ENCODE data around the gene GIT2. TPM values are rescaled to one million over a fixed set of nuclear protein-coding genes. Genes with fewer than 3 reads are reported as not detected.
"Not testable (repeated sequence)": the region's sequence is repeated elsewhere in the genome, so short reads cannot be mapped to it uniquely, and the experiment has no call there.

Gene GIT2
- total RNA-seq, 1 donor: 43.4 TPM

GRCh38 chr12:109932878-109933503 lies 63.2 kb downstream of the GIT2 start:
- TF ChIP-seq, protein P1, sequence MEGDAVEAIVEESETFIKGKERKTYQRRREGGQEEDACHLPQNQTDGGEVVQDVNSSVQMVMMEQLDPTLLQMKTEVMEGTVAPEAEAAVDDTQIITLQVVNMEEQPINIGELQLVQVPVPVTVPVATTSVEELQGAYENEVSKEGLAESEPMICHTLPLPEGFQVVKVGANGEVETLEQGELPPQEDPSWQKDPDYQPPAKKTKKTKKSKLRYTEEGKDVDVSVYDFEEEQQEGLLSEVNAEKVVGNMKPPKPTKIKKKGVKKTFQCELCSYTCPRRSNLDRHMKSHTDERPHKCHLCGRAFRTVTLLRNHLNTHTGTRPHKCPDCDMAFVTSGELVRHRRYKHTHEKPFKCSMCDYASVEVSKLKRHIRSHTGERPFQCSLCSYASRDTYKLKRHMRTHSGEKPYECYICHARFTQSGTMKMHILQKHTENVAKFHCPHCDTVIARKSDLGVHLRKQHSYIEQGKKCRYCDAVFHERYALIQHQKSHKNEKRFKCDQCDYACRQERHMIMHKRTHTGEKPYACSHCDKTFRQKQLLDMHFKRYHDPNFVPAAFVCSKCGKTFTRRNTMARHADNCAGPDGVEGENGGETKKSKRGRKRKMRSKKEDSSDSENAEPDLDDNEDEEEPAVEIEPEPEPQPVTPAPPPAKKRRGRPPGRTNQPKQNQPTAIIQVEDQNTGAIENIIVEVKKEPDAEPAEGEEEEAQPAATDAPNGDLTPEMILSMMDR (IDR thresholded peaks at IDR 0.05; ENCODE audit: extremely low read depth, low read depth, low read length): no peak
- H4K20me1 ChIP-seq (ENCODE audit: insufficient read depth, low read length): no peaks in the 10 kb centered on the region
- DNase-seq (ENCODE audit: insufficient read length, low spot score, missing footprints): no peak
- H3K4me3 ChIP-seq (ENCODE audit: insufficient read depth, low read length): no peak overlapping the region
- peaks cover 73% of the 10 kb centered on the region for H3K36me3 ChIP-seq (ENCODE audit: insufficient read depth, low read length)
- no peaks in the 10 kb centered on the region for H3K27me3 ChIP-seq (ENCODE audit: insufficient read depth, low read length)
- no peak overlapping the region for H3K27ac ChIP-seq (ENCODE audit: low read depth, low read length)
- H3K79me2 ChIP-seq (ENCODE audit: insufficient read depth, low read length): no peaks in the 10 kb centered on the region
- no peak overlapping the region for H3K4me2 ChIP-seq (ENCODE audit: insufficient read depth, low read length)
- no peak overlapping the region for H2AFZ ChIP-seq (ENCODE audit: low read length)
- no peaks in the 10 kb centered on the region for H3K4me1 ChIP-seq (ENCODE audit: insufficient read depth, low read length)
- no peaks in the 10 kb centered on the region for H3K9me3 ChIP-seq (ENCODE audit: low read depth, low read length)

GRCh38 chr12:109931143-109931542 lies 65.0 kb downstream of the GIT2 start:
- Histone ChIP-seq H3K27ac (ENCODE audit: low read depth, low read length) (no peak overlapping the region), H3K4me1 (ENCODE audit: insufficient read depth, low read length) (no peaks in the 10 kb centered on the region), H3K9me3 (ENCODE audit: low read depth, low read length) (no peaks in the 10 kb centered on the region), H3K4me2 (ENCODE audit: insufficient read depth, low read length) (no peak overlapping the region), H4K20me1 (ENCODE audit: insufficient read depth, low read length) (no peaks in the 10 kb centered on the region), H3K79me2 (ENCODE audit: insufficient read depth, low read length) (no peaks in the 10 kb centered on the region), H3K36me3 (ENCODE audit: insufficient read depth, low read length) (peaks cover 57% of the 10 kb centered on the region), H2AFZ (ENCODE audit: low read length) (no peak overlapping the region), H3K27me3 (ENCODE audit: insufficient read depth, low read length) (no peaks in the 10 kb centered on the region), H3K4me3 (ENCODE audit: insufficient read depth, low read length) (no peak overlapping the region)
- no peak for DNase-seq (ENCODE audit: insufficient read length, low spot score, missing footprints)
- TF ChIP-seq, protein P1 (IDR thresholded peaks at IDR 0.05; ENCODE audit: extremely low read depth, low read depth, low read length): no peak

DNA sequence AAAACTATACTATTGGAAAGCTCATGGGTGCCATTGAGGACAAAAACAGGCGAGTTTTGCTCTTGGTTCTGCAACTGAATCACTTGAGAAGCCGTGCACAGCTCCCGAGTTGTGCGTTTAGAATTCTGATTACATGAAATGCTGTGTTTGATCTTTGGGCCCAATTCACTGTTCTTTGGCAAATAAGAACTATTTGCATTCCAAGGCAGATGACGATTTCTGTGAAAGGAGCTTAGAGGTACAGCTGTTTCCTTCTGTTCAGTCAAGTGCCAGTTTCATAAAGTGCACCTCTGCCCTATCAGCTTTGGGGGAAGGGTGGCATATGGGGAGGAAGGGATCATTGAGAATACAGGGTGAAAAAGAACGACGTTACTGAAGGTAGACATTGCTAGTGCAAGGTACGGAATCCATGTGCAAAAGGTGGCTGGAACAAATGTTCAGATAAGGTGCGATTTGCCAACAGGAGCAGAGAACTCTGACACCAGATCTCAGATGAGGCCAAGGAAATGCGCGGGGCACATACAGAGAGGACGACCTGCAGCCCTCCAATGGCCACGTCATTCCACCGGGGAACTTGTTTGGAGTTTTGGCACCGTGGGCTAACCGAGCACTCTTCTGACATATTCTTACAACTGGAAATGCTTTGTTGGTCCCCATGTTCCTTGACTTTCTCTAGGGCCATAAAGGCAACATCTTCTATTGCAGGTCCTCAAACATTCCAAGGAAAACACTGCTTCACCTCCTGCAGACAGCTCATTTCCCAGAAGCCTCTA lies 66.0 kb downstream of the GIT2 start:
- H3K4me2 ChIP-seq (ENCODE audit: insufficient read depth, low read length): no peak overlapping the region
- TF ChIP-seq, protein P1 (IDR thresholded peaks at IDR 0.05; ENCODE audit: extremely low read depth, low read depth, low read length): no peak
- no peak overlapping the region for H3K4me3 ChIP-seq (ENCODE audit: insufficient read depth, low read length)
- DNase-seq (ENCODE audit: insufficient read length, low spot score, missing footprints): peak; percentile 30
- no peaks in the 10 kb centered on the region for H3K9me3 ChIP-seq (ENCODE audit: low read depth, low read length)
- no peaks in the 10 kb centered on the region for H3K27me3 ChIP-seq (ENCODE audit: insufficient read depth, low read length)
- peaks cover 51% of the 10 kb centered on the region for H3K36me3 ChIP-seq (ENCODE audit: insufficient read depth, low read length)
- H3K27ac ChIP-seq (ENCODE audit: low read depth, low read length): no peak overlapping the region
- no peak overlapping the region for H2AFZ ChIP-seq (ENCODE audit: low read length)
- H3K79me2 ChIP-seq (ENCODE audit: insufficient read depth, low read length): no peaks in the 10 kb centered on the region
- no peaks in the 10 kb centered on the region for H3K4me1 ChIP-seq (ENCODE audit: insufficient read depth, low read length)
- no peaks in the 10 kb centered on the region for H4K20me1 ChIP-seq (ENCODE audit: insufficient read depth, low read length)

- H4K20me1 ChIP-seq (ENCODE audit: insufficient read depth, low read length); H3K4me3 ChIP-seq (ENCODE audit: insufficient read depth, low read length); H3K27me3 ChIP-seq (ENCODE audit: insufficient read depth, low read length); H3K79me2 ChIP-seq (ENCODE audit: insufficient read depth, low read length); H3K27ac ChIP-seq (ENCODE audit: low read depth, low read length); DNase-seq (ENCODE audit: insufficient read length, low spot score, missing footprints); H3K4me2 ChIP-seq (ENCODE audit: insufficient read depth, low read length); H3K9me3 ChIP-seq (ENCODE audit: low read depth, low read length); H2AFZ ChIP-seq (ENCODE audit: low read length); H3K4me1 ChIP-seq (ENCODE audit: insufficient read depth, low read length): not testable (repeated sequence)
- peaks cover 47% of the 10 kb centered on the region for H3K36me3 ChIP-seq (ENCODE audit: insufficient read depth, low read length)
Measured at GRCh38 chr12:109929326-109929725, 66.8 kb downstream of the GIT2 start.

Data from osteoblast (primary cell).